Ascending aorta (tissue), 2 donors: ENCODE measurements around the gene UCK1. TPM values are rescaled to one million over a fixed set of nuclear protein-coding genes. Genes with fewer than 3 reads are reported as not detected.
A peak's percentile ranks its signal among the peaks of the same experiment; 100 is the strongest.

Source experiments
- DNase-seq, 2 donors: peaks; one replicate each; pipeline ENCODE4 v3.0.0-alpha.2; 2019; ENCODE audit warnings: low spot score in 2 of 2
- H3K27ac ChIP-seq, 2 donors: fragments of 200-600 bp; sonication (generic); one replicate each; pipeline ENCODE4 v1.5.1; 2016 to 2017; ENCODE audit warnings: mild to moderate bottlenecking in 1 of 2
- H3K27me3 ChIP-seq: fragments of 200-600 bp; sonication (generic); one replicate; pipeline ENCODE4 v1.5.1; 2017
- H3K36me3 ChIP-seq, 2 donors: fragments of 200-600 bp; sonication (generic); one replicate each; pipeline ENCODE4 v1.5.1; 2016
- H3K4me1 ChIP-seq, 2 donors: fragments of 200-600 bp; sonication (generic); one replicate each; pipeline ENCODE4 v1.5.1; 2016 to 2017; ENCODE audit warnings: mild to moderate bottlenecking in 1 of 2
- H3K4me3 ChIP-seq, 2 donors: fragments of 200-600 bp; sonication (generic); one replicate each; pipeline ENCODE4 v1.5.1; 2016 to 2017; ENCODE audit warnings: mild to moderate bottlenecking in 1 of 2
- H3K9me3 ChIP-seq, 2 donors: fragments of 200-600 bp; sonication (generic); one replicate each; pipeline ENCODE4 v1.5.1; 2016
- intact Hi-C: fragments of 100-400 bp; cut with DNase I; formaldehyde crosslinking; loops from one replicate; pipeline ENCODE4 v1.15.1; 2023
- total RNA-seq: library from RNA; depleted of rRNA; stranded (reverse); fragments of >200 nt; gene quantifications from one replicate; pipeline ENCODE4 v1.1.0, GENCODE V29; 2016
- TF ChIP-seq, protein P1 (sequence below), 3 experiments: fragments of 200-600 bp in 2 of 3; fragments of 450-650 bp in 1 of 3; sonication (generic) in 2 of 3; IDR thresholded peaks; one replicate each; pipeline ENCODE4 v1.5.1; 2016 to 2019; ENCODE audit warnings: antibody characterized with exemption in 3 of 3, mild to moderate bottlenecking in 1 of 3, moderate library complexity in 1 of 3

UCK1 gene
- 39.8 TPM for total RNA-seq

DNA sequence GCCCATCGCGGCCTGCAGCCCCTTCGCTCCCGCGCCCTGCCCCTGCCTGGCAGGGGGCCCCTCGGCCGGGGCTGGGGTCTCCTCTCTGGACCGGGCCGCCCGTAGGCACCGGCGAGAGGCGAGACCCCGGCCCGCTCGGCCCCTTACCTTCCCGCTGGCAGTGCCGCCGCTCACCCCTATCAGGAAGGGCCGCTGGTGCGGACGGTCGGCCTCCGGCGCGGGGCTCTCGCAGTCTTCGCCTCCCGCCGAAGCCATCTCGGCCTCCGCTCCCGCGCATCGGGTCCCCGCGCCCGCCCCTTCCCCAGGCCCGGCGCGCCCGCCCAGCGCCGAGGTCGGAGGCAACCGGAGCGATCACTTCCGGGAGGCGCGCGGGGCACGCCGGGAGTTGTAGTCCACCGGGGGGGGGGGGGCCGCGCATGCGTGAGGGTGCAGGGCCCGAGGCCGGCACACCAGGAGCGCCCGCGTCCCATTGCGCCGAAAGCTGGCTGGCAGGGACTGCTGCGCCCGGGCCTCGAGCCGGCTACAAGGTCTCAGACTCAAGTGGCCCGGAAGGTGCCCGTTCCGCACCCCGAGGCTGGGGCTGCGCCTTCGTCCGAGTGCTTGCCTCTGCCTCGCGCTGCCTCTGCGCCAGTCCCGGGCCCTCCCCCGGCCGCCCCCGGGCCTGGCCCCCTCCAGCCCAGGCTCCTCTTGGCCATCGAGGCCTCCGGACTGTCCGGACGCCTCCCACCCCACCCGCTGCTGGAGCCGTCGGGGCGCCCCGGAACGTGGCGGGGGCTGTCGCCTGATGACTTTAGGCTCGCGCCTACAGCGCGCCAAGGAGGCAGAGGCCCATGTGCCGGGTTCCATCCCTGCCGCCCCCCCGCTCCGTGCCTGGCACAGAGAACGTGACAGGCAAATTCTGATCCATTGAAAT lies at the start of gene UCK1:
Gene UCK1 (minus strand): TSS at position 344 of the 913 bp plus-strand sequence. CDS start 89 bp downstream, at position 255.
- TF ChIP-seq, protein P1, sequence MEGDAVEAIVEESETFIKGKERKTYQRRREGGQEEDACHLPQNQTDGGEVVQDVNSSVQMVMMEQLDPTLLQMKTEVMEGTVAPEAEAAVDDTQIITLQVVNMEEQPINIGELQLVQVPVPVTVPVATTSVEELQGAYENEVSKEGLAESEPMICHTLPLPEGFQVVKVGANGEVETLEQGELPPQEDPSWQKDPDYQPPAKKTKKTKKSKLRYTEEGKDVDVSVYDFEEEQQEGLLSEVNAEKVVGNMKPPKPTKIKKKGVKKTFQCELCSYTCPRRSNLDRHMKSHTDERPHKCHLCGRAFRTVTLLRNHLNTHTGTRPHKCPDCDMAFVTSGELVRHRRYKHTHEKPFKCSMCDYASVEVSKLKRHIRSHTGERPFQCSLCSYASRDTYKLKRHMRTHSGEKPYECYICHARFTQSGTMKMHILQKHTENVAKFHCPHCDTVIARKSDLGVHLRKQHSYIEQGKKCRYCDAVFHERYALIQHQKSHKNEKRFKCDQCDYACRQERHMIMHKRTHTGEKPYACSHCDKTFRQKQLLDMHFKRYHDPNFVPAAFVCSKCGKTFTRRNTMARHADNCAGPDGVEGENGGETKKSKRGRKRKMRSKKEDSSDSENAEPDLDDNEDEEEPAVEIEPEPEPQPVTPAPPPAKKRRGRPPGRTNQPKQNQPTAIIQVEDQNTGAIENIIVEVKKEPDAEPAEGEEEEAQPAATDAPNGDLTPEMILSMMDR (IDR thresholded peaks at IDR 0.05): no peak
- Histone ChIP-seq H3K27me3 (no peaks in the 10 kb centered on the region), H3K4me1 (peaks cover 11 to 14% of the 10 kb centered on the region in 2 donors), H3K9me3 (no peaks in the 10 kb centered on the region), H3K36me3 (peaks cover 31 to 37% of the 10 kb centered on the region in 2 donors), H3K4me3 (peak within 1 kb of the TSS; percentile 93 to 99), H3K27ac (peak within 1 kb of the TSS; percentile 79 to 81)
- peak in 1 of 2 donors; percentile 80 for DNase-seq
- intact Hi-C loops: loop anchor here (2.0 to 5.0 kb wide), 2 partner anchors 158 to 211 kb away; partner anchors contain the start of gene RAPGEF1

GRCh38 chr9:131580358-131580757 lies 49.3 kb upstream of the UCK1 start:
- H3K27me3 ChIP-seq: no peaks in the 10 kb centered on the region
- H3K4me1 ChIP-seq: no peaks in the 10 kb centered on the region
- intact Hi-C loops: no loop called here
- H3K36me3 ChIP-seq: peaks cover 65 to 99% of the 10 kb centered on the region in 2 donors
- no peaks in the 10 kb centered on the region for H3K9me3 ChIP-seq
- DNase-seq: no peak
- no peak overlapping the region for H3K27ac ChIP-seq
- TF ChIP-seq, protein P1 (IDR thresholded peaks at IDR 0.05): no peak
- no peak overlapping the region for H3K4me3 ChIP-seq

DNA sequence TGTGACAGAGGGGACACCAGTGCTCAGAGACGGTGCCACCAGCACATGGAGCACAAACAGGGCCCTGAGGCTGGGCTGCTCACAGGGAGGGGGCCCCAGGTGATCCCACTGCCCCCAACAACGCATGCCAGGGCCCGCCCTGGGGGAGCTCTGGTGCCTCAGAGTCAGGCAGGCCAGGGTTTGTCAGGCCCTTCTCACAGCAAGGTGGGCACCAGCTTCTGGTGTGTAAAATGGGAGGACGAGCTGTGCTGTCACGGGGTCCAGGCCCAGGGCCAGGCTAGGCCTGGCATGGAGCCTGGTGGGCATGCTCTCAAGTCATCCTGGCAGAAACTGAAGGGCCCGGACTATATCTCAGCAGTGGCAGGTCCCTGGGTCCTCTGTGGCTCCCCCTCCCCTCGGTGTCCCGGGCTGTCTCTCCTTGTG lies 48.7 kb upstream of the UCK1 start:
- TF ChIP-seq, protein P1 (IDR thresholded peaks at IDR 0.05): no peak
- intact Hi-C loops: no loop called here
- DNase-seq: no peak

DNA sequence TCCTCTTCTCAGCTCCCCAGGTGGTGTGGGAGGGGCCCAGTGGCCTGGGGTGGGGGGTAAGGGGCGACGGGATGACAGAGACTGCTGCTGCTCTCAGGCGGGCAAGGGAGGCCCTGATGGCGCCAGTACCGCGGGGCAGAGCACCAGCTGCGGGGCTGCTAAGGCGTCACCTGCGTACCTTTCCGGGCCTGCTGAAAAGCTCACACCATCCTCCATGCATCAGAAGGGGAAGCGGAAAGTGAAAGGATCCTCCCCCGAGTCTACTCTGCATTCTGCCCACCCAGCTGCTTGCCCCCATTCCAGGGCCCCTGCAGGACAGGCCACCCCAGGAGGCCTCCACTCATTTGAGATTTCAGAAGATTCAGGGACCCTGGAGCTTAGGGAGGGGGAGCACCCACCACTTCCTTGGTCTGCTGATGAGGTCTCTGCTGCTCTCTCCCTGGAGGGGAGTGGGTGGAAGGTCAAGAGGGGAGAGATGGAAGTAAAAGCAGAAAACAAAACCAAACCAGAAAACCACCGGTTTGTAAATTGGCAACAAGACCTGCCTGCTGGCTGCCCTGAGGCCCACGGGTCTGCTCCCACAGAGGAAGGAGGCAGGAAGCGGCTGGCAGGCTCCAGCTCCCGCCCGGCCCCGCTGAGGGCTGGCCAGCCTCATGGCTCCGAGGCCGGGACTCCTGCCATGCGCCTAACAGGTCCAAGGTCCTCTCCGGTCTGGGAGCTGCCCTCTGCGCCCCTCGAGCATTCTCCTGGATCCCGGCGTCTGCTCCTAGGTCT lies 47.9 kb upstream of the UCK1 start:
- no peaks in the 10 kb centered on the region for H3K27me3 ChIP-seq
- H3K9me3 ChIP-seq: no peaks in the 10 kb centered on the region
- H3K4me1 ChIP-seq: no peaks in the 10 kb centered on the region
- peak overlapping the region in 1 of 2 donors; percentile 12 for H3K27ac ChIP-seq
- H3K4me3 ChIP-seq: no peak overlapping the region
- no peak for DNase-seq
- intact Hi-C loops: no loop called here
- H3K36me3 ChIP-seq: peaks cover 56 to 95% of the 10 kb centered on the region in 2 donors
- TF ChIP-seq, protein P1 (IDR thresholded peaks at IDR 0.05): no peak

More for the DNA sequence above, 48.7 kb upstream of the UCK1 start:
- Histone ChIP-seq H3K4me1 (no peaks in the 10 kb centered on the region), H3K27ac (peak overlapping the region in 1 of 2 donors; percentile 7), H3K9me3 (no peaks in the 10 kb centered on the region), H3K27me3 (no peaks in the 10 kb centered on the region), H3K4me3 (no peak overlapping the region), H3K36me3 (peaks cover 62 to 99% of the 10 kb centered on the region in 2 donors)

DNA sequence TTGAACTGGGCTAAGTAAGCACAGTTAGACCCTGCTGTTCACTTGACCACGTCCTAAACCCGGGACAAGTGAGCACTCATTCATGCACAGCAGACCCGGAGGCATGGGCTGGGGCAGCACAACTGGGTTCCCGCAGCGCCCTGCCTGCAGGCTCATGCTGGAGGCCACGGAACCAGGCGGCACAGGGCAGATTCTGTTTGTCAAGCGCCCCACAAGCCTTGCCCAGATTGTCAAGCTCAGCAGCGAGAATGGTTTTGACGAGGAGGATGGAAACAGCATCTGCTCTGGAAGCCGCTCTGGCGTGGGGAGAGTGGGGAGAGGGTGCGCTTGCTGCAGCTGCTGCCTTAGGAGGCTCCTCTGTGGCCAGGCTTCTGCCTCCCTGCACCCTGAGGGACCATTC lies 47.0 kb upstream of the UCK1 start:
- H3K36me3 ChIP-seq: peaks cover 49 to 89% of the 10 kb centered on the region in 2 donors

More for the DNA sequence above, 47.0 kb upstream of the UCK1 start:
- Histone ChIP-seq H3K9me3 (no peaks in the 10 kb centered on the region), H3K4me1 (no peaks in the 10 kb centered on the region), H3K4me3 (no peak overlapping the region), H3K27me3 (no peaks in the 10 kb centered on the region), H3K27ac (no peak overlapping the region)
- intact Hi-C loops: no loop called here
- no peak for DNase-seq
- TF ChIP-seq, protein P1 (IDR thresholded peaks at IDR 0.05): no peak
